ENCODE results near the gene ARL15.

DNA sequence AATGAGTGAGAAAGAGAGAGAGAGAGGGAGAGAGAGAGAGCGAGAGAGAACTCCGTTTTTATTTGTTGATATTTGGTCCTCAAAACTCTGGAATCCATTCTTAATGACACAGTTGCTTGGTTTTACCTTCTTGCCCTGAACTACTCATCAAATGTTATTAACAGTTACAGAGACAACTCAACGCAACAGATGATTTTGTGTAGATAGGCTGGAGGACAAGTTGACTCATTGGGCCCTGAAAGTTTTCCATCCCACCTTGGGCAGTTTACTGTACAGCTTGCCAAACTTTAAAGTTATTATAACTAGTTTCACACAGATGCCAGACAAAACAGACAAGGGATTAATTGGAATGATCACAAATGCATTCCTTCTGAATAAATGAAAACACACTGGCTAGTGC lies 339.9 kb downstream of the ARL15 start:
- TF ChIP-seq, protein P1, sequence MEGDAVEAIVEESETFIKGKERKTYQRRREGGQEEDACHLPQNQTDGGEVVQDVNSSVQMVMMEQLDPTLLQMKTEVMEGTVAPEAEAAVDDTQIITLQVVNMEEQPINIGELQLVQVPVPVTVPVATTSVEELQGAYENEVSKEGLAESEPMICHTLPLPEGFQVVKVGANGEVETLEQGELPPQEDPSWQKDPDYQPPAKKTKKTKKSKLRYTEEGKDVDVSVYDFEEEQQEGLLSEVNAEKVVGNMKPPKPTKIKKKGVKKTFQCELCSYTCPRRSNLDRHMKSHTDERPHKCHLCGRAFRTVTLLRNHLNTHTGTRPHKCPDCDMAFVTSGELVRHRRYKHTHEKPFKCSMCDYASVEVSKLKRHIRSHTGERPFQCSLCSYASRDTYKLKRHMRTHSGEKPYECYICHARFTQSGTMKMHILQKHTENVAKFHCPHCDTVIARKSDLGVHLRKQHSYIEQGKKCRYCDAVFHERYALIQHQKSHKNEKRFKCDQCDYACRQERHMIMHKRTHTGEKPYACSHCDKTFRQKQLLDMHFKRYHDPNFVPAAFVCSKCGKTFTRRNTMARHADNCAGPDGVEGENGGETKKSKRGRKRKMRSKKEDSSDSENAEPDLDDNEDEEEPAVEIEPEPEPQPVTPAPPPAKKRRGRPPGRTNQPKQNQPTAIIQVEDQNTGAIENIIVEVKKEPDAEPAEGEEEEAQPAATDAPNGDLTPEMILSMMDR (IDR thresholded peaks at IDR 0.05): no peak
- TF ChIP-seq YY1 (IDR thresholded peaks at IDR 0.05; ENCODE audit: low read depth) (no peak), ELF1 (IDR thresholded peaks at IDR 0.05) (no peak), FOXM1 (IDR thresholded peaks at IDR 0.05; ENCODE audit: low read depth) (no peak), CHD2 (IDR thresholded peaks at IDR 0.05; ENCODE audit: low read length, partially characterized antibody) (no peak), POLR2AphosphoS5 (IDR thresholded peaks at IDR 0.05; ENCODE audit: low read depth, low read length) (no peak), GABPA (IDR thresholded peaks at IDR 0.05; ENCODE audit: low read depth) (no peak), RCOR1 (IDR thresholded peaks at IDR 0.05; ENCODE audit: low read length) (no peak), SMC3 (IDR thresholded peaks at IDR 0.05; ENCODE audit: low read depth, low read length) (no peak), FOXJ3 (CRISPR knock-in tag; IDR thresholded peaks at IDR 0.05) (no peak)
- TF ChIP-seq, protein P2, sequence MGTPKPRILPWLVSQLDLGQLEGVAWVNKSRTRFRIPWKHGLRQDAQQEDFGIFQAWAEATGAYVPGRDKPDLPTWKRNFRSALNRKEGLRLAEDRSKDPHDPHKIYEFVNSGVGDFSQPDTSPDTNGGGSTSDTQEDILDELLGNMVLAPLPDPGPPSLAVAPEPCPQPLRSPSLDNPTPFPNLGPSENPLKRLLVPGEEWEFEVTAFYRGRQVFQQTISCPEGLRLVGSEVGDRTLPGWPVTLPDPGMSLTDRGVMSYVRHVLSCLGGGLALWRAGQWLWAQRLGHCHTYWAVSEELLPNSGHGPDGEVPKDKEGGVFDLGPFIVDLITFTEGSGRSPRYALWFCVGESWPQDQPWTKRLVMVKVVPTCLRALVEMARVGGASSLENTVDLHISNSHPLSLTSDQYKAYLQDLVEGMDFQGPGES (IDR thresholded peaks at IDR 0.05; ENCODE audit: low read depth, low read length): no peak
- TF ChIP-seq, protein P3, sequence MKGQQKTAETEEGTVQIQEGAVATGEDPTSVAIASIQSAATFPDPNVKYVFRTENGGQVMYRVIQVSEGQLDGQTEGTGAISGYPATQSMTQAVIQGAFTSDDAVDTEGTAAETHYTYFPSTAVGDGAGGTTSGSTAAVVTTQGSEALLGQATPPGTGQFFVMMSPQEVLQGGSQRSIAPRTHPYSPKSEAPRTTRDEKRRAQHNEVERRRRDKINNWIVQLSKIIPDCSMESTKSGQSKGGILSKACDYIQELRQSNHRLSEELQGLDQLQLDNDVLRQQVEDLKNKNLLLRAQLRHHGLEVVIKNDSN (IDR thresholded peaks at IDR 0.05; ENCODE audit: borderline replicate concordance, low read depth): no peak
- TF ChIP-seq, protein P4, sequence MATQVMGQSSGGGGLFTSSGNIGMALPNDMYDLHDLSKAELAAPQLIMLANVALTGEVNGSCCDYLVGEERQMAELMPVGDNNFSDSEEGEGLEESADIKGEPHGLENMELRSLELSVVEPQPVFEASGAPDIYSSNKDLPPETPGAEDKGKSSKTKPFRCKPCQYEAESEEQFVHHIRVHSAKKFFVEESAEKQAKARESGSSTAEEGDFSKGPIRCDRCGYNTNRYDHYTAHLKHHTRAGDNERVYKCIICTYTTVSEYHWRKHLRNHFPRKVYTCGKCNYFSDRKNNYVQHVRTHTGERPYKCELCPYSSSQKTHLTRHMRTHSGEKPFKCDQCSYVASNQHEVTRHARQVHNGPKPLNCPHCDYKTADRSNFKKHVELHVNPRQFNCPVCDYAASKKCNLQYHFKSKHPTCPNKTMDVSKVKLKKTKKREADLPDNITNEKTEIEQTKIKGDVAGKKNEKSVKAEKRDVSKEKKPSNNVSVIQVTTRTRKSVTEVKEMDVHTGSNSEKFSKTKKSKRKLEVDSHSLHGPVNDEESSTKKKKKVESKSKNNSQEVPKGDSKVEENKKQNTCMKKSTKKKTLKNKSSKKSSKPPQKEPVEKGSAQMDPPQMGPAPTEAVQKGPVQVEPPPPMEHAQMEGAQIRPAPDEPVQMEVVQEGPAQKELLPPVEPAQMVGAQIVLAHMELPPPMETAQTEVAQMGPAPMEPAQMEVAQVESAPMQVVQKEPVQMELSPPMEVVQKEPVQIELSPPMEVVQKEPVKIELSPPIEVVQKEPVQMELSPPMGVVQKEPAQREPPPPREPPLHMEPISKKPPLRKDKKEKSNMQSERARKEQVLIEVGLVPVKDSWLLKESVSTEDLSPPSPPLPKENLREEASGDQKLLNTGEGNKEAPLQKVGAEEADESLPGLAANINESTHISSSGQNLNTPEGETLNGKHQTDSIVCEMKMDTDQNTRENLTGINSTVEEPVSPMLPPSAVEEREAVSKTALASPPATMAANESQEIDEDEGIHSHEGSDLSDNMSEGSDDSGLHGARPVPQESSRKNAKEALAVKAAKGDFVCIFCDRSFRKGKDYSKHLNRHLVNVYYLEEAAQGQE (IDR thresholded peaks at IDR 0.05; ENCODE audit: low read depth, low read length): no peak

Measured in SK-N-SH (cell line).